Breast epithelium (tissue), 4 donors: ENCODE measurements around the gene LGALS7. TPM values are rescaled to one million over a fixed set of nuclear protein-coding genes. Genes with fewer than 3 reads are reported as not detected.

Experiments
- DNase-seq, 2 donors: peaks; one replicate each; pipeline ENCODE4 v3.0.0-alpha.2; 2019; ENCODE audit warnings: low spot score in 2 of 2
- H3K27ac ChIP-seq, 2 donors: fragments of 200-600 bp; sonication (generic) in 1 of 2; one replicate each; pipeline ENCODE4 v1.5.1; 2016 to 2019; ENCODE audit warnings: mild to moderate bottlenecking in 1 of 2
- H3K27me3 ChIP-seq, 2 donors: fragments of 200-600 bp; sonication (generic) in 1 of 2; one replicate each; pipeline versions ENCODE4 v1.5.1 to v1.6.0; 2017 to 2019; ENCODE audit warnings: control low read depth in 1 of 2, mild to moderate bottlenecking in 1 of 2
- H3K36me3 ChIP-seq: fragments of 200-600 bp; one replicate; pipeline ENCODE4 v1.5.1; 2019
- H3K4me1 ChIP-seq, 2 donors: fragments of 200-600 bp; sonication (generic); one replicate each; pipeline ENCODE4 v1.5.1; 2016 to 2019; ENCODE audit warnings: control low read depth in 1 of 2
- H3K4me3 ChIP-seq, 3 donors: fragments of 200-600 bp; sonication (generic); 1 replicate in 2 of 3; 2 replicates in 1 of 3; pipeline ENCODE4 v1.5.1; 2016 to 2019; ENCODE audit warnings: mild to moderate bottlenecking in 3 of 3, moderate library complexity in 2 of 3
- H3K9me3 ChIP-seq, 2 donors: fragments of 200-600 bp; sonication (generic) in 1 of 2; one replicate each; pipeline ENCODE4 v1.5.1; 2016 to 2019; ENCODE audit warnings: control low read depth in 1 of 2
- CTCF ChIP-seq, 3 donors: fragments of 450-650 bp; IDR thresholded peaks; one replicate each; pipeline ENCODE4 v1.5.1; 2016 to 2017; ENCODE audit warnings: antibody characterized with exemption in 3 of 3, mild to moderate bottlenecking in 3 of 3, moderate library complexity in 3 of 3
- POLR2A ChIP-seq: fragments of 450-650 bp; IDR thresholded peaks from one replicate; pipeline ENCODE4 v1.6.1; 2016; ENCODE audit warnings: antibody characterized with exemption, mild to moderate bottlenecking, moderate library complexity
- POLR2AphosphoS5 ChIP-seq, 3 donors: sonication (generic); formaldehyde crosslinking; IDR thresholded peaks; one replicate each; pipeline ENCODE4 v1.6.1; 2017; ENCODE audit warnings: antibody characterized with exemption in 3 of 3
- intact Hi-C: fragments of 100-400 bp; cut with DNase I; formaldehyde crosslinking; loops from one replicate; pipeline ENCODE4 v1.15.1; 2023; ENCODE audit warnings: low total_unique reads
- total RNA-seq, 3 donors: library from RNA; depleted of rRNA; stranded (reverse); fragments of >200 nt; gene quantifications; one replicate each; pipeline ENCODE4 v1.1.0, GENCODE V29; 2016

The LGALS7 gene
- total RNA-seq, 3 donors from 2014 or later = 1.5 TPM; not detected in 2

GRCh38 chr19:38737281-38737865 lies 35.9 kb downstream of the LGALS7 start:
- intact Hi-C loops = no loop called here
- H3K4me1 ChIP-seq = peaks cover 0 to 2% of the 10 kb centered on the region in 2 donors
- no peaks in the 10 kb centered on the region for H3K36me3 ChIP-seq
- H3K9me3 ChIP-seq = no peaks in the 10 kb centered on the region
- TF ChIP-seq POLR2AphosphoS5 (IDR thresholded peaks at IDR 0.05) (no peak), CTCF (IDR thresholded peaks at IDR 0.05) (no peak), POLR2A (no peak)
- H3K4me3 ChIP-seq = peak overlapping the region in 2 of 3 donors; percentile 55 to 65
- no peaks in the 10 kb centered on the region for H3K27me3 ChIP-seq
- peak overlapping the region in 1 of 2 donors; percentile 38 for H3K27ac ChIP-seq
- DNase-seq = no peak

GRCh38 chr19:38736413-38737280 lies 36.7 kb downstream of the LGALS7 start:
- intact Hi-C loops = no loop called here
- Histone ChIP-seq H3K27me3 (no peaks in the 10 kb centered on the region), H3K9me3 (no peaks in the 10 kb centered on the region), H3K36me3 (no peaks in the 10 kb centered on the region), H3K27ac (peak overlapping the region; percentile 76 to 80), H3K4me1 (peaks cover 0 to 2% of the 10 kb centered on the region in 2 donors), H3K4me3 (peak overlapping the region; percentile 29 to 65 (median 55))
- TF ChIP-seq CTCF (IDR thresholded peaks at IDR 0.05) (no peak), POLR2A (no peak), POLR2AphosphoS5 (IDR thresholded peaks at IDR 0.05) (no peak)
- peak; percentile 75 to 77 for DNase-seq

DNA sequence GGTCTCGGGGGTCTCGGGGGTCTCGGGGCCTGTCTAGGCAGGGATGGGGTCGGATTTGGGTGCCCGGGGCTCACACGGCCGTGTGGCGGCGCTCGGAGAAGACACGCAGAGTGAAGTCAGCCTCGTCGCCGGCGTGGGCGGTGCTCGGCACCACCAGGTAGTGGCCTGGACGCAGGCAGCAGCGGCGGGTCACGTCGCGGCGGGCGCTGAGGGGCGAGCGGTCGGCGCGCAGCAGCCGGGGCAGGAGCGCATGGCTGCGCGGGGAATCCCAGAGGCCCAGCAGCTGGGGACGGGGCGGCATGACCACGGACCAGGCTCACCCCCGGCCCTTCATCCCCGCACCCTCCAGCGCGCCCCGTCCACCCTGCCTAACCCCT lies 37.3 kb downstream of the LGALS7 start:
- Histone ChIP-seq H3K27ac (peak overlapping the region; percentile 76 to 80), H3K9me3 (no peaks in the 10 kb centered on the region), H3K27me3 (no peaks in the 10 kb centered on the region), H3K4me1 (peaks cover 0 to 2% of the 10 kb centered on the region in 2 donors), H3K4me3 (peak overlapping the region; percentile 29 to 65 (median 55)), H3K36me3 (no peaks in the 10 kb centered on the region)
- DNase-seq = peak in 1 of 2 donors; percentile 70
- TF ChIP-seq POLR2A = no peak
- no peak for TF ChIP-seq CTCF (IDR thresholded peaks at IDR 0.05)
- TF ChIP-seq POLR2AphosphoS5 (IDR thresholded peaks at IDR 0.05) = peak in 1 of 3 donors; percentile 16
- intact Hi-C loops = no loop called here

- H3K27me3 ChIP-seq = no peaks in the 10 kb centered on the region
- peak overlapping the region in 2 of 3 donors; percentile 24 to 40 for H3K4me3 ChIP-seq
- H3K36me3 ChIP-seq = no peaks in the 10 kb centered on the region
- no peaks in the 10 kb centered on the region for H3K9me3 ChIP-seq
- no peak for TF ChIP-seq POLR2A
- no peak for TF ChIP-seq CTCF (IDR thresholded peaks at IDR 0.05)
- no peak for TF ChIP-seq POLR2AphosphoS5 (IDR thresholded peaks at IDR 0.05)
- intact Hi-C loops = no loop called here
- H3K4me1 ChIP-seq = peaks cover 0 to 2% of the 10 kb centered on the region in 2 donors
- DNase-seq = peak in 1 of 2 donors; percentile 41
- H3K27ac ChIP-seq = peak overlapping the region; percentile 82 to 84
Observed at GRCh38 chr19:38735257-38735686, 38.0 kb downstream of the LGALS7 start.
